NCI-H2196 treated with DMSO at 0.1 percent for 48 hours (cell line): Measurements from ENCODE around the gene MLIP.

Source experiments
- DNase-seq: peaks from one replicate; lab custom pipeline; 2025; ENCODE audit not compliant: unreplicated experiment; lab: John Stamatoyannopoulos, UW

The MLIP gene

DNA sequence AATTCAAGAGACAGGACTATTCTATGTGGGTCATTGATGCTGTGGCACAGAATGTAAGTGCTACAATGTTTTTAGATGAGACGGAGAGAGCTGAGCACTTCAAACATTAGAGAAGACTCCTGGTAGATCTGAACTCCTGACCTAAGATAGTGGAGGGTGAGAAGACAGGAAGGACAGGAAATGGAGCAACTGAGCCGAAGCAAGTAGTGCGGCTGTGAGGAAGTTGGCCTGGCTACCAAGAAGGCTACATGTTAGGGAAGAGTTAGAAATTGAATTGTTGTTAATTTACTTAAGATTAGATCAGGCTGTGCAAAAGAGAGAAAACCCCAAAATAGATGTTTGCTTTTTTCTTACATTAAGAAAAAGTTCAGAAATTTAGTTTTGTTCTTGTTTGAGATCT lies 14.4 kb upstream of the MLIP start:
- no peak for DNase-seq

GRCh38 chr6:54097753-54098152 lies 13.5 kb upstream of the MLIP start:
- DNase-seq: no peak

DNA sequence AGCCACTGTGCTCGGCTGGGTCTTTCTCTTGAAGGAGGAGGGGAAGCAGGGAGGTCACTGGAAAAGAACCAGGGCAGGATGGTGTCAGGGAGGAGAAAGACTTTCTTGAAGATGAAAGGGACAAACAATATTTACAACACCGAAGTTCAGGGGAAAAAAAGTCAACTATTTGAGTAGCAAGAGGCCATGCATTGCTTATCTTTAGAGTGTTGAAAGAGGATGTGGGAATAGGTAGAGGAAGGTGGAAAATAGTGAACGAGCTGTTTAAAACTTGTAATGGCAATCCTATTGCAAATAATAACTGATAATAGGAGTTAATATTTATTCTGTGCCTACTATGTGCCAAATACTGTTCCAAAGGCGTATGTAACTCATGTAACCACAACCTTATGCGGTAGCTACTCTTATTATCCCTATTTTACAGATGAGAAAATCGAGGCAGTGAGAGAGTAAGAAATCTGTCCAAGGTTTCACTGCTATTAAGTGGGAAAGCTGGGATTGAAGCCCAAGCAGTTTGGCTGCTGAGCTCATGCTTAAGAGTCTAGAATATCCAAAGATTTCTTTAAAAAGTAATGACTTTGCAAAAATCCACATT lies 12.7 kb upstream of the MLIP start:
- DNase-seq: no peak

DNA sequence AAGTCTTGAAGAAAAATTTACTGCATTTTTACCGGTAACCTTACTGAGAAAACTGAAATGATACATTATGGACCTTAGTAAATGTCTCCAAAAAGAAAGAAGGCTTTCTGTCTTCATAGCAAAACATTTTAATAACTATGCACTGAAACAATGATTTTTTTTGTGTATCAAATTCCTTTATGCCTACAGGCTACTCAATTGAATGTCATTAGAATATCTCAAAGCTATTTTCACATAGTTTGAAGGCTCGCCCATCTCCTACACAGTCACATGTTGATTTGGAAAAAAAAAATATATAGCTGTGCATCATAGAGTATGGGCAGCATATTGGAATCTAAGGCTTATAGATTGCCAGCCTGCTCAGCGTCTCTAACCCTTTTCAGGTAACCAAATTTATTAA lies 12.0 kb upstream of the MLIP start:
- DNase-seq: no peak

GRCh38 chr6:54100411-54101006 lies 10.7 kb upstream of the MLIP start:
- DNase-seq: no peak

DNA sequence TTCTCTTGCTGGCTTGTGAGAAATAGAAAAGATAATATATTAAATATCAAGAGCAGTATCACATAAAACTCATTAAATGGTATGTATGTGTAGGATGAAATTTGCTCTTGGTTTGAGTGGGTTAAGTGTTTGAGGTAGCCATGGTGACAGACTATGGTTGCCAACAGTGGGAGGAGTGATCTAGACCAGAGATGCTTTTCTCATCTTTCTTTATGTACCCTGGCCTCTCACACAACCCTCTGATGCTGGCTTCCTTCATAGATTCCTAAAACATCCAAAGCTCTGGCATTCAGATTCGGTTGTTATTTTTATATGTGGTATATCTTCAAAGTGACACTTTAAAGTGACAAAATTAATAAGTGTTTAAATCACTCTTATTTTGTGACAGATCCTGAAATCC lies 9.0 kb upstream of the MLIP start:
- DNase-seq: no peak

- no peak for DNase-seq
Measured at GRCh38 chr6:54103497-54103896, 7.7 kb upstream of the MLIP start.

DNA sequence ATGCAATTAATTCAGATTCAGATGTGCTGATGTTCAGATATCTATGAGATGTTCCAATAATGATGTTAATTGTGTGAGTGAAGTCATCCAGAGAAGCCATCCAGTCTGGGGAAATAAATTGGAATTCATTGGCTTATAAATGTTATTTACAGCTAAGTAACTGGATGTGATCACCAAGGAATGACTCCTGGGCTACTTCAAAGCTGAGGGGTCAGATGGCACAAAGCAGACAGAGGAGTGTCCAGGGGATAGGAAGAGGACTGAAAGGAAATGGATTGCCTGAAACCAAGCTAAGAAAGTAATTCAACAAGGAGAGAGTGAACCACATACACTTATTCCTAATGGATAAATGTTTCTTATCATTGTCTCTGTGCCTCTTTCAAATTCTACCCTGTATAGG lies 4.5 kb upstream of the MLIP start:
- no peak for DNase-seq

GRCh38 chr6:54107470-54108090 lies 3.7 kb upstream of the MLIP start:
- DNase-seq: no peak

- no peak for DNase-seq
Measured at GRCh38 chr6:54108271-54108670, 3.0 kb upstream of the MLIP start.

DNA sequence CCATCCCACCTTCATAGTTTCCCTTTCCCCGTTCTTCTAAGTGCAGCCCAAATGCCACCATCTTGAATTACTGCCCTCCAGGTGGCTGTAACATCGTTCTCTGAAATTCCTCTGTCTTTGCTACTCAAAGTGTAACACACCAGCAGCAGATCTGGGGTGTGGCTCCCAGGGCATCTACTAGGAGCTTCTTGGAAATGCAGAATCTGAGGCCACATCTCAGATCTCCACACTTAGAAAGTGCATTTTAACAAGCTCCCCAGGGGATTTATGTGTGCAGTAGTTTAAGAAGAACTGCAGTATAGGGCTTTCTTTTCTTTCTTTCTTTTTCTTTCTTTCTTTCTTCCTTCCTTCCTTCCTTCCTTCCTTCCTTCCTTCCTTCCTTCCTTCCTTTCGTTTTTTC lies 1.7 kb upstream of the MLIP start:
- DNase-seq: no peak

DNA sequence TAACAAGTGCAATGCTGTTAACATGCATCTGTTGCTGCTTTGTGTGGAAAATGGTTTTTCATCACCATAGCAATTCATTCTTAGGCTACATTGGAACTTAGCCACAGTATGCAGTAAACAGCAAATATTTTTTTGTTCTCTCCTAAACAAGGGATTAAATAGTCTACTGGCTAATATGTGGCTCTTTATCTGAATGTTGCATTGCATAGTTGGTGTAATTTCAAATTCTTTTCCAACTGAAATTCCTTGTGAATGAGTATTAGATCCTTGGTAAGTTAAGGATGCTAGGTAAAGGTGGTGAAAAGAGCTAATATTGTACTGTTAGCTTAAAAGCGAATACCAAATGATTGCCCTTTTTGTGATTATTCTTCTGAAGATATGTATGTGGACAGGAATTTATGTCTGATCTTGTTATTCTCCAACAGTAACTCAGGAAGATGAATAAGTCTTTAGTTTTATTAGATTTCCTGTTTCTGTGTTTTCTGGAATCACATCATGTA lies 958 bp downstream of the MLIP start:
- DNase-seq: no peak

- DNase-seq: no peak
Measured at GRCh38 chr6:54114991-54115390, 3.7 kb downstream of the MLIP start.

DNA sequence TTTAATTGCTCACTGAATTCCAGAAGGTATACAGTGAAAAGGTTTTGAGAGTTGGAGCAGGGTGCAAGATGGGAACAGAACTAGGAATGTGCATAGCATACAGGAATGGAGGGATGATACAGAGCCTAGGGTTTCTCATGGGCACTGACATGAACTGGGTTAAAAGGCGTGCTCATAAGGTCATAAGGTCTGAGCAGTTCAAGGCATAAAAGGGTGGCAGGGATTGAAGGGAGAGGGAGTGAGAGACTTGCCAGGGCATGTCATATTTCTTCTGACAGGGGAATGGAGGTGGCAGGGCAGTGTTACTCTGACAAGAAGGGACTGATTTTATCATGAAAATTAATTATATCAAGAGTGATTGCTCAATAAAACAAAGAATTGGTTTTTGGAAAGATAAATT lies 4.7 kb downstream of the MLIP start:
- DNase-seq: no peak

DNA sequence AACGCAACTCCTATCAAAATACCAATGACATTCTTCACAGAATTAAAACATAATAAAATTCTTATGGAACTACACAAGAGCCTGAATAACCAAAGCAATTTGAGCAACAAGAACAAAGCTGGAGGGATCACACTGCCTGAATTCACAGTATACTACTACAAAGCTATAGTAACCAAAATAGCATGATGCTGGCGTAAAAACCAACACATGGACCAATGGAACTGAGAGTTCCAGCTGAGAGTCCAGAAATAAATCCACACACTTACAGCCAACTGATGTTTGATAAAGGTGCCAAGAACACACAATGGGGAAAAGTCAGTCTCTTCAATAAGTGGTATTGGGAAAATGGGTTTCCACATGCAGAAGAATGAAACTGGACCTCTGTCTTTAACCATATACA lies 6.9 kb downstream of the MLIP start:
- no peak for DNase-seq

DNA sequence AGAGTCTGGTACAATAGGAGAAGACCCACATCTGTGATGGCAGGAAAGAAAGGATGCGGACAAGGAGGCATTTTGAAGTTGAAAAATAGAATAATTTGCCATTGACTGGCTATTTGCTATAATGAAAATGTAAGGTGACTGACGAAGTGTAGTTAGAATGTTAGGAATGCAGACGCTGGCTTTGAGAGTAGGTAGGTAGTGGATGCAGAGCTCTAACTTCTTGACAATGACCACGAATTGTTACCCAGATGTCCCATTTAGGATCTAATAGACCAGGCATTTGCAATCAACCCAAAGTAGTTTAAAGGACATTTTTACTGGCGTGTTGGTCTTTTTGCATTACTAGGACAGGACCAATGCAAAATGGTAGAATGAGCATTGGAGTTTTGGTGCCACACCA lies 14.2 kb downstream of the MLIP start:
- no peak for DNase-seq

DNA sequence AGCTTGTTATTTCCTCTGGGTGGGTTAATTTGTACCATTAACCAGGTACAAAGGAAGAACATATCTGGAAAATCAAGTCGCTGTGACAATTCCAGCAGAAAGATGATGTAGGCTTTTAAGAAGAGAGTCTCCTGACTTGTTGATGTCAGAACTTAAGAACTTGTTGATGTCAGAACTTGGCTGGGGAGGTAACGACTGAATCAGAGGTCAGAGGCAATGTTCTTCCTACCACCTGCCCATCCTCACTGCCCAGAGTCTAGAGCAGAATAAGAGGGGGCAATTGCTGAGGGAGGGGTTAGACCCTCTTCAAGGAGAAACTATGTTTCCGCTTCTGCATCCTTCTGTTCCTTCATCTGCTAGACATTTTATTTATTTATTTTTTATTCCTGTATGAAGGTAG lies 18.9 kb downstream of the MLIP start:
- DNase-seq: no peak

DNA sequence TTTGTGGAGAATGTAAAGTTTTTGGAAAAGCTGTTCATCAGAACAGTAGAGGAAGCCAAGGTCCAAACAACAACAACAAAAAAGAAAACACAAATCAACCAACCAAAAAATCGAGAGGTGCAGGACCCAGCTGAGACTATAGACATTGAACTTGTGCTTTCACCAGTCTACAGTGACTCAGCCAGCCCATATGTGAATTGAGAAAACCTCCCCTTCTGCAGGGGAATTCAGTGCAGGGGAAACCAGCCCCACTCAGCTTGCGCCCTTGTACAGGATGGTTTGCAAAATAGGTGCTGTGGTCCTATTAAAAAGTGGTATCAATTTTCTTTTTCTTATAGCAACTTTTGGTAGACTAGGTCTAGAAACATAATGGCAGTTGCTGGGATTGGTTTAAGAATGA lies 21.3 kb downstream of the MLIP start:
- no peak for DNase-seq

DNA sequence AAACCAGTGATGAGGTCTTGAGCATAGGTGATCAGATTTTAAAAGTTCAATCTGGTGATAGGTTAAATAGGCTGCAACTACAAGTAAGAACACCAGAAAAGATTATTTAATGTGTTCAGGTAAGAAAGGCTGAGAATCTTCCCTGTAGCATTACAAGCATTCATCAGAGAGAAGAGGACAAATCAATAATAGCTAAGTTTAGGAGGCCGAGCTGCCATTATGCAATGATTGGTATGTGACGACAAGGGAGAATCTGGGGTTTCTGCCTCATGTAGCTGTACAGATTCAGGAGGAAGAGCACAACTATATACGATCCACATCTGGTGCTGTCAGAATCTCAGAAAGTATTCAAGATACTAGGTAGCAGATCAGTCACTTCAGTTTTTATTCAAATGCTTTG lies 21.9 kb downstream of the MLIP start:
- DNase-seq: no peak

DNA sequence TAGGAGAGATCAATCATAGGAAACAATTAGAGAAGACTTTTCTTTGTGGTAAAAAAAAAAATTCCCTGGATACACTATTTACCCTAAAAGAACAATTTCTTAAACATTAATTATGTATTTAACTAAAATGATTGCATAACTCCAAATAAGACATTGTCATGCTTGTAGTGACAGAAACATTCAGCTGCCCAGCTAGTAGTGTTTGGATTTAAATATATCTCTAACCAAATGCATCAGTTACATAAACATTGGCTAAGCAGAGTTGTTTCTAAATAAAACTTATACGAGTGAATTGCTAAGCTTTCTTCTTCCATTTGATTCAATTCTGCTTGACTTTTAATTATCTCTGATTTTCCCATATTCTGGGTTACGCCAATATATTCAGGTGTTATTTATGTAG lies 23.7 kb downstream of the MLIP start:
- DNase-seq: no peak

- DNase-seq: no peak
Measured at GRCh38 chr6:54135665-54136369, 24.6 kb downstream of the MLIP start.

DNA sequence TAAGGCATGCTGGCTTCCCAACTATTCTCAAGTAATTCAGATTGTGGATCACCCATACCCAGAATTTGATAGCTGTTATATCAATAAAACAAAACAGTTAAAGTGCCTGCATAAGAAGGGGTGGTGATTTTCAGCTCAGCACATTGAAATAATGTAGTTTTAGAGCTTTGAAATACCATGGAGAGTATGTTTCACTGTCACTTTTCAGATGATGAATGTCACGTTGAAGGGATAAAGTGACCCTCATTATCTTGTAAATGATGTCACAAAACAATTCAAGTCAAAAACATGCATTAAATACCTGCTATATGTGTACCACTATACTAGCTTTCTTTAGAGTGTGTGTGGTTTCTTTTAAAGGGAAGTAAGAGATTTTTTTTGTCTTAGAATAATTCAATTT lies 27.6 kb downstream of the MLIP start:
- DNase-seq: no peak
